ENCODE results near the gene HPN.

The HPN gene

DNA sequence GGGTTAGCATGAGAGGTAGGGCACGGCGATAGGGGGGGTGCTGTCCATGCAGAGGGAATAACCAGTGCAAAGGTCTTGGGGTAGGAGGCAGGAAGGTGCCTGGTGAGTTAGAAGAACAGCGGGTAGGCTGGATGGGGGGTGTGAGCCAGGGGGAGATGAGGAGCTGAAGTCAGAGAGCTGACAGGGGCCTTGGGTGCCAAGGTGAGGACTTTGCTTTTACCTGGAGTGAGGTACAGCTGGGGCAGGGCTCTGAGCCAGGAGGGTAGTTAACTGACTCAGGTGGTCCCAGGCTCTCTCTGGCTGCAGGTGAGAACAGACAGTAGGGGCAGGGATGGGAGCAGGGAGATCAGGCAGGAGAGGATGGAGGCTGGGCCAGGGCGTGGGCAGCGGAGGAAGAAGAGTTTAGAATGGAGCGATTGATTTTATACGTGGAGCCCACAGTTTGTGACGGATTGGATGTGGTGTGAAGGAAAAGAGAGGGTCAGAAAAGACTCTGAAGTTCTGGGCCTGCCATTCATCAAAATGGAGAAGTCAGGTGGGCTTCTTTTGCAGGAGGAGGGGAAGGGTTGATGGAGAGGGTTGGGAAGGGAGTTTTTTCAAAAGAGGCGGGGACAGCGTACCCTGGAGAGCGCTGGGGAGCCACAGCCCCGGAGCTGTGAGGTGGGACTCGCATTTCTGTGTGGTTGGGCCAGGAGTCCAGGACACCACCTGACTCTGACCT is 42.6 kb upstream of the HPN start:
- no peak for TF ChIP-seq CTCF (IDR thresholded peaks at IDR 0.05; ENCODE audit: borderline replicate concordance, insufficient read depth, low read depth, low read length)
- peak overlapping the region; percentile 85 for H3K4me3 ChIP-seq (ENCODE audit: low read depth, low read length)

DNA sequence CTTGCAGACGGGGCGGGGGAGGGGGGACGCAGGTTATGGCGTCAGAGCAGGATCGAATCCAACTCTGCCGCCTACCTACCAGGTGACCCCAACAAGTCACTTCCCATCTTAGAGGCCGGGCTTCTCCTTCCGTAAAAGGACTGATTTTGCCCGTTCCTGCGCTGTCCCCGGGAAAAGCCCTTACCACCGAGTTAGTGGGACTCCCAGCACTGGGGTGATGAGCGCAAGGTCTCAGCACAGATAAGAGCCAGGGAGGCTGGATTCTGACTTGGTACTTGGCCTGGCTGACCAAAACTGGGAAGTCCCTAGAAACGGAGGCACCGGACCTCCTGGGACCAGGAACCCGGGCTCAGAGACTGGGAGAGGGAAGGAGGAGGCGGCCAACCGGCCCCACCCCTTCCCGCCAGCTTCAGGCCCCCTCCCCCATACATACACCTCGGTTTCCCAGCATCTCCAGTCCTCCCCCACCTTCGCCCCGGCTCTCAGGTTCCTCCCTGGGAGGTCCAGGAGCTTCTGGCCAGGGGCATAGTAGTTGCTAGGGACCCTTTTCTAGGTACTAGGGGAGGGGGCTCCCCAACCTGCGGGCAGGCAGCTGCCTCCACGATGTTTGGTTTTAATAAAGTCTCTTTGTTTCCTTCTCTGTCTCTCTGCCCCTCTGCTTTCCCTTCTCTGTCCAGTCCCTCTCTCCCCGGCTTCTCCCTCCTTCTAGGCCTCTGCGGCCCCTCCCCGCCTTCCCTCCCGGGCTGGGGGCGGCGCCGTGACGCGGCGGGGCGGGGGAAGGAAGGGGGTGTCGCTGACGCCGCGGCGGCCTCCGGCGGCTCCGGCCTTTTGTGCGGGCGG is 41.8 kb upstream of the HPN start, which contains the start of gene GRAMD1A:
TSS of gene GRAMD1A (plus strand) at position 826 of the 840 bp plus-strand sequence. CDS start 156 bp downstream, outside the sequence.
- H3K4me3 ChIP-seq (ENCODE audit: low read depth, low read length) = peak within 1 kb of the TSS; percentile 85
- TF ChIP-seq CTCF (IDR thresholded peaks at IDR 0.05; ENCODE audit: borderline replicate concordance, insufficient read depth, low read depth, low read length) = no peak

- no peak for TF ChIP-seq CTCF (IDR thresholded peaks at IDR 0.05; ENCODE audit: borderline replicate concordance, insufficient read depth, low read depth, low read length)
These were observed 41.2 kb upstream of the HPN start for GRCh38 chr19:35000338-35000646.

GRCh38 chr19:35000647-35001501 is 40.6 kb upstream of the HPN start:
- no peak for TF ChIP-seq CTCF (IDR thresholded peaks at IDR 0.05; ENCODE audit: borderline replicate concordance, insufficient read depth, low read depth, low read length)
- peak overlapping the region; percentile 85 for H3K4me3 ChIP-seq (ENCODE audit: low read depth, low read length)

More at GRCh38 chr19:35000338-35000646, 41.2 kb upstream of the HPN start:
- H3K4me3 ChIP-seq (ENCODE audit: low read depth, low read length) = peak overlapping the region; percentile 85

GRCh38 chr19:35002037-35002535 is 39.4 kb upstream of the HPN start:
- TF ChIP-seq CTCF (IDR thresholded peaks at IDR 0.05; ENCODE audit: borderline replicate concordance, insufficient read depth, low read depth, low read length) = no peak

GRCh38 chr19:35004517-35005255 is 36.8 kb upstream of the HPN start:
- H3K4me3 ChIP-seq (ENCODE audit: low read depth, low read length) = no peak overlapping the region
- TF ChIP-seq CTCF (IDR thresholded peaks at IDR 0.05; ENCODE audit: borderline replicate concordance, insufficient read depth, low read depth, low read length) = no peak

More at GRCh38 chr19:35002037-35002535, 39.4 kb upstream of the HPN start:
- no peak overlapping the region for H3K4me3 ChIP-seq (ENCODE audit: low read depth, low read length)
